Right cardiac atrium (tissue), 5 donors: ENCODE measurements around the gene CERCAM. TPM values are rescaled to one million over a fixed set of nuclear protein-coding genes. Genes with fewer than 3 reads are reported as not detected.
"Not testable (repeated sequence)": the region's sequence is repeated elsewhere in the genome, so short reads cannot be mapped to it uniquely, and the experiment has no call there.

Source experiments
- ATAC-seq, 2 donors: fragments of 200-7000 bp; cut with Tn5 transposase; one replicate each; pipeline versions ENCODE4 v1.8.0 to v1.9.1; 2020; ENCODE audit warnings: moderate library complexity in 2 of 2, mild to moderate bottlenecking in 1 of 2
- DNase-seq, 3 donors: peaks; one replicate each; pipeline ENCODE4 v3.0.0-alpha.2; 2020
- H3K27ac ChIP-seq: one replicate; pipeline ENCODE4 v1.5.1; 2013; ENCODE audit warnings: mild to moderate bottlenecking, low read length, control low read depth, moderate library complexity
- H3K27me3 ChIP-seq: one replicate; pipeline ENCODE4 v1.6.1; 2013; ENCODE audit not compliant: control insufficient read depth, insufficient read depth
- H3K4me1 ChIP-seq: one replicate; pipeline ENCODE4 v1.6.1; 2013; ENCODE audit warnings: low read length; ENCODE audit not compliant: control insufficient read depth, insufficient read depth
- H3K4me3 ChIP-seq: one replicate; pipeline ENCODE4 v1.5.1; 2013; ENCODE audit warnings: low read length, control low read depth
- H3K9me3 ChIP-seq: one replicate; pipeline ENCODE4 v1.6.1; 2013; ENCODE audit warnings: low read length; ENCODE audit not compliant: control insufficient read depth
- WGBS: extraction: QIAGEN DNeasy Blood & Tissue Kit; methylation state at CpG from one replicate; pipeline ENCODE4 v1.1.7; 2013; 5-methylcytosine and 5-hydroxymethylcytosine counted together
- intact Hi-C, 4 donors: fragments of 100-400 bp; cut with DNase I; formaldehyde crosslinking; loops; one replicate each; pipeline versions ENCODE4 v1.11.0 to v1.14.0; 2022 to 2023
- polyA plus RNA-seq: library from polyadenylated mRNA; stranded (reverse); fragments of 200-250 nt; gene quantifications from one replicate; pipeline ENCODE4 v1.2.3, GENCODE V29; 2013
- total RNA-seq, 4 donors: library from RNA; stranded (reverse); fragmentation: NEBNext Ultra II Directional; extraction: Animal tissue kit (Norgen Biotek cat#: 25700); gene quantifications; one replicate each; pipeline ENCODE4 v1.2.1, GENCODE V29; 2021
- donor health status: healthy with polysubstance abuse.
- donor health status: DM: no; HTN: yes; CAD: no.
- donor health status: DM: no; HTN: no; CAD: no.
- donor health status: DM: no; HTN: yes; CAD: no; lungs with severe emphysema.
- donor health status: DM: yes; HTN: yes; CAD: no.

CERCAM gene
- total and polyA plus RNA-seq, 5 donors = 12.3 to 23.2 (median 16.8) TPM

DNA sequence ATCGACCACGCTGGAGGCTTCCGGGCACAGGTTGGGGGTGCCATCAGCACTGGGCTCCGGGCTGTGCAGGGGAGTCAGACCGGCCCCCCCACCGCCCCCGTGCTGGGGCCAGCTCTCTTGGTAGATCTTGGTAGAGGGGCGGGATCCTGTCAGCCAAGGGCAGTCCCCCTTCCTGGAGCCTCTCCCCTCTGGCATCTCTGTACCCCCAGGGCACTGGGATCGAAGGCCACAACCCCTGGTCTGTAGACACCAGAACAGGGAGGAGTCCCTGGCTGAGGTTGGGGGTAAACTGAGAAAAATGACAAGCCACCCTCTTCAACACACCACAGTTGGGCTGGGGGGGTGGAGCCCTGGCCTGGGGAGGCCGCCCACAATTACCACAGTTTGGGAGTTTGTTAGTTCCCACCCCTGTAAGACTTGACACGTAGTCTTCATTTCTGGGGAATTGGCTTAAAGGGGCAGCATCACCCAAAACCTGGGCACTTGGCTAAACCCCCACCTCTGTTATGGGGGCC is 882 bp downstream of the CERCAM start:
- Histone ChIP-seq H3K4me1 (peaks cover 4% of the 10 kb centered on the region), H3K9me3 (no peaks in the 10 kb centered on the region), H3K27ac (no peak overlapping the region), H3K27me3 (no peaks in the 10 kb centered on the region), H3K4me3 (peak overlapping the region; percentile 90)
- 34% methylated on average over 11 of the region's 11 CpGs for WGBS
- ATAC-seq (peak; percentile 22 to 31), DNase-seq (peak; percentile 58 to 81 (median 75))
- intact Hi-C loops = no loop called here

DNA sequence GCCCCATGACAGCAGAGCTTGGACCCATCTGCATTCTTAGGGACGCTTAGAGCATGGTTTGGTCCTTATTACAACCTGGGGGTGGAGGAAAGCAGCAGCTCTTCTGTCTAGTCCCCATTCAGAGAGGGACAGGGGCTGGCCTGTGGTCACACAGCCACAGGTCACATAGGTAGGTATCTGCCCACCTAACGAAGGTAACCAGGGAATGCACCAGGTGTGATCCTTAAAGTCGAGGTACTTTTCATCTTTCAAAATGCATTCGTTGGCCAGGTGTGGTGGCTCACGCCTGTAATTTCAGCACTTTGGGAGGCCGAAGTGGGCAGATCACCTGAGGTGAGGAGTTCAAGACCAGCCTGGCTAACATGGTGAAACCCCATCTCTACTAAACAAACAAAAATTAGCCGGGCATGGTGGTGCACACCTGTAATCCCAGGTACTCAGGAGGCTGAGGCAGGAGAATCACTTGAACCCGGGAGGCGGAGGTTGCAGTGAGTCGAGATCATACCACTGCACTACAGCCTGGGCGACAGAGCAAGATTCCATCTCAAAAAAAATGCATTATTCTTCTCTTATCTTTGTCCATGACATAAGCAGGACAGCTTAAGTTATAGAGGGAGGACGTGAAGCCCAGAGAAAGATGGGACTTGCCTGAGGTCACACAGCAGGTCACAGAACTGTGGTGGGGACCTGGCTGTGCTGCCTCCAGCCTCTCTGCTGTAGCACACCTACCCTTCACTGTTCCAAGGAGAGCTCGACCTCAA is 1.5 kb downstream of the CERCAM start:
- H3K27ac ChIP-seq, ATAC-seq, H3K4me1 ChIP-seq, H3K27me3 ChIP-seq, DNase-seq, intact Hi-C loops, H3K4me3 ChIP-seq, H3K9me3 ChIP-seq: not testable (repeated sequence)
- 86% methylated on average over 13 of the region's 13 CpGs for WGBS

DNA sequence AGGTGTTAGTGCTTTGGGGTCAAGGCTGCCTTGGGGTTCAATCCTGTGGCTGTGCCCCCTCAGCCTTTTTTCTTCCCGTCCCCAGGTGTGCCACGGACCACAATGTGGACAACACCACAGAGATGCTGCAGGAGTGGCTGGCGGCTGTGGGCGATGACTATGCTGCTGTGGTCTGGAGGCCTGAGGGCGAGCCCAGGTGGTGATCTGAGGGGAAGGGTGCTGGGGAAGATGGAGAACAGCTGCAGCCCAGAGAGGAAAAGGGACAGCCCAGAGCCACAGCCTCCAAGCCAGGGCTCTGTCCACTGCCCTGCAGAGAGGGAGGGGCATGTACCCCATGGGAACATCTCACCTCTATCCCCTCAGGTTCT is 2.1 kb downstream of the CERCAM start:
- Histone ChIP-seq H3K27ac (no peak overlapping the region), H3K9me3 (no peaks in the 10 kb centered on the region), H3K4me1 (peaks cover 4% of the 10 kb centered on the region), H3K27me3 (no peaks in the 10 kb centered on the region), H3K4me3 (no peak overlapping the region)
- DNase-seq (no peak), ATAC-seq (no peak)
- intact Hi-C loops = no loop called here
- WGBS = 95% methylated on average over 5 of the region's 5 CpGs

DNA sequence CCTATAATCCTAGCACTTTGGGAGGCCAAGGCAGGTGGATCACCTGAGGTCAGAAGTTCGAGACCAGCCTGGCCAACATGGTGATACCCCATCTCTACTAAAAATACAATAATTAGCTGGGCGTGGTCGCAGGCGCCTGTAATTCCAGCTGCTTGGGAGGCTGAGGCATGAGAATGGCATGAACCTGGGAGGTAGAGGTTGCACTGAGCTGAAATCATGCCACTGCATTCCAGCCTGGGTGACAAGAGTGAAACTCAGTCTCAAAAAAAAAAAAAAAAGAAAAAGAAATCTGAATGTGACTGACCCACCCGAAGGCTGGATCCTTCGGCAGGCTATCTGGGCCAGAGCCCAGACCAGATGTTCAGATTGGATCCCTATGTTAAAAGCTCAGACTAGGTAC is 2.7 kb downstream of the CERCAM start:
- DNase-seq, intact Hi-C loops, H3K4me1 ChIP-seq, H3K4me3 ChIP-seq, H3K9me3 ChIP-seq, H3K27ac ChIP-seq, ATAC-seq, H3K27me3 ChIP-seq: not testable (repeated sequence)
- WGBS = 85% methylated on average over 6 of the region's 6 CpGs

DNA sequence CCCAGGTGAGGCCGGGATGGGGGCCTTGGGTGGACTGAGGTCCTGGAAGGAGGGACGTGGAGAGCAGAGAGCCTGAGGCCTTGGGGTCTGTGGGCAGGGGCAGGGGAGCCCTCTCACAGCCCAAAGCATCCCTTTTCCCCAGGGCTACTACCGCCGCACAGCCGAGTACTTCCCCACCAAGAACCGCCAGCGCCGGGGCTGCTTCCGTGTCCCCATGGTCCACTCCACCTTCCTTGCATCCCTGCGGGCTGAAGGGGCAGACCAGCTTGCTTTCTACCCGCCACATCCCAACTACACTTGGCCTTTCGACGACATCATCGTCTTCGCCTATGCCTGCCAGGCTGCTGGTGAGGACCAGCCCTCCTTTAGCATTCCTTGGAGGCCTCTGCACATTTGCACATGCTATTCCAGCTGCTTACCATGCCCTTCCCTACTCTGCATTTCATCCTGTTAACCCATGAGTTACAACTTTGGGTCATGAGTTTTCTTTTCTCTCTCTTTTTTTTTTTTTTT is 3.7 kb downstream of the CERCAM start:
- H3K27ac ChIP-seq = no peak overlapping the region
- 94% methylated on average over 15 of the region's 15 CpGs for WGBS
- no peak overlapping the region for H3K4me3 ChIP-seq
- no peak for ATAC-seq
- H3K9me3 ChIP-seq = no peaks in the 10 kb centered on the region
- no peaks in the 10 kb centered on the region for H3K27me3 ChIP-seq
- peak in 1 of 3 donors; percentile 39 for DNase-seq
- intact Hi-C loops = no loop called here
- H3K4me1 ChIP-seq = no peaks in the 10 kb centered on the region

DNA sequence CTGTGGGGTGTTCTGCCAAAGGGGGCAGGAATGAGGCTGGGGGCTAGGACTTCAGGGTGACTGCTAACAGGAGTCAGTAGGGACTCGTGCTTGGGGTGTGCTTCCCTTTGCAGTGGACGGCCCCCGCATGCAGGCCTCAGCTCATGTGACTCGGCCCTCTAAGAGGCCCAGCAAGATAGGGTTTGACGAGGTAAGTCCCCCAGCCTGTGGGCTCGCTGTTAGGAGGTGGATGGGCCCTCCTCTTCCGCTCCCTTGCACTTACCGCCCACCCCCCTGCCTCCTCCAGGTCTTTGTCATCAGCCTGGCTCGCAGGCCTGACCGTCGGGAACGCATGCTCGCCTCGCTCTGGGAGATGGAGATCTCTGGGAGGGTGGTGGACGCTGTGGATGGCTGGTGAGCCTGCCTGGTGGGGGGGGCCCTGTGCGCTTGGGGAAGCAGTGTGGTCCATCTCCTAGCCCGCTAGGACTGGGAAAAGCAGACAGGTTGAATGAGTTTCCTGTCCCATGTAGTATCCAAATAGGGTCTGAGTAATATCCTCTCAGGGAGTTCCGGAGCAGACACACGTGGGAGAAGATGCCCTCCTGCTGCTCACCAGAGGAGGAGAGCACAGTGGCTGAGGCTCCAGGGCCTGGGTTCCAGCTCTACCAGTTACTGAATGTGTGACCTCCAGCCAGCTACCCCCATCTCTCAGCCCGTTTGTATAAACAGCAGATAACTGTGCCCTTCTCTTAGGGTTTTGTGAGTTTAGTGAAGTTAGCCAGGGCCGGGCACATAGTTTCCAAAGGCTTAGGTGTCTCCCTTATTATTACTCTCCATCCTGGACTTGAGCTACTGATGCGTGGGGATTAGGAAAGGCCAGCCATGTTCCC is 8.2 kb downstream of the CERCAM start:
- H3K4me1 ChIP-seq = no peaks in the 10 kb centered on the region
- H3K27ac ChIP-seq = no peak overlapping the region
- no peaks in the 10 kb centered on the region for H3K27me3 ChIP-seq
- 64% methylated on average over 22 of the region's 22 CpGs for WGBS
- intact Hi-C loops = no loop called here
- no peaks in the 10 kb centered on the region for H3K9me3 ChIP-seq
- ATAC-seq (peak in 1 of 2 donors; percentile 24), DNase-seq (no peak)
- H3K4me3 ChIP-seq = no peak overlapping the region

DNA sequence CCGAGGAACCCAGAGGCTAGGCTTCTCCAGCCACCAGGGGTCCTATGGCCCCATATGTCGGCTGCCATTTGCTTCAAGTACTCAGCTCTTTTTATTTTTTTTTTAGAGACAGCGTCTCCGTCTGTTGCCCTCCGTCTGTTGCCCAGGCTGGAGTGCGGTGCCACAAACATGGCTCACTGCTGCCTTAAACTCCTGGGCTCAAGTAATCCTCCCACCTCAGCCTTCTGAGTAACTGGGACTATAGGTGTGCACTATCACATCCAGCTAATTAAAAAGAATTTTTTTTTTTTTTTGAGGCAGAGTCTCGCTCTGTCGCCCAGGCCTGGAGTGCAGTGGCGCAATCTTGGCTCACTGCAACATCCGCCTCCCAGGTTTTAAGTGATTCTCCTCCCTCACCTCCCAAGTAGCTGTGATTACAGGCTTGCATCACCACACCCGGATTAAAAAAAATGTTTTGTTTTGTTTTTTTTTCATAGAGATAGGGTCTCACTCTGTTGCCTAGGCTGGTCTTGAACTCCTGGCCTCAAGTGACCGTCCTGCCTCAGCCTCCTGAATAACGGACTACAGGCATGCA is 8.9 kb downstream of the CERCAM start:
- H3K27me3 ChIP-seq = no peaks in the 10 kb centered on the region
- H3K9me3 ChIP-seq = no peaks in the 10 kb centered on the region
- intact Hi-C loops = loop anchor here in 1 of 4 donors (10.0 kb wide), 1 partner anchor 135 kb away; no protein-coding TSS in a partner anchor
- no peak for DNase-seq
- ATAC-seq = no peak
- WGBS = 90% methylated on average over 13 of the region's 13 CpGs
- no peaks in the 10 kb centered on the region for H3K4me1 ChIP-seq
- H3K4me3 ChIP-seq = no peak overlapping the region
- H3K27ac ChIP-seq = no peak overlapping the region

DNA sequence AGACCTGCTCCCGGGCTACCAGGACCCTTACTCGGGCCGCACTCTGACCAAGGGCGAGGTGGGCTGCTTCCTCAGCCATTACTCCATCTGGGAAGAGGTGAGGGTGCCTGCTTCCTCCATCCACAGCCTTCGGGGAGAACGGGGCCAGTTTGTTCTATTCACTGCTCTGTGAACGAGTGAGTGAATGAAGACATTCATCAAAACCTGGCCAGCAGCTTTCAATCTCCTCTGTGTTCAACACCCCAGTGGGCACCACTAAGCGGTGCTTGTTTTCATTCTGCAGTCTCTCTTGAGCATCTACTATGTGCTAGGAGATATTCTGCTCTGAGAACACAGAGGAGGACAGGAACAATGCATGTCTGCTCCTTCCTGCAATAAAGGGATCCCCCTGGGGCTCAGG is 10.6 kb downstream of the CERCAM start:
- H3K4me3 ChIP-seq = no peak overlapping the region
- no peak overlapping the region for H3K27ac ChIP-seq
- H3K4me1 ChIP-seq = no peaks in the 10 kb centered on the region
- no peaks in the 10 kb centered on the region for H3K27me3 ChIP-seq
- DNase-seq (no peak), ATAC-seq (no peak)
- H3K9me3 ChIP-seq = no peaks in the 10 kb centered on the region
- intact Hi-C loops = loop anchor here in 1 of 4 donors (10.0 kb wide), 1 partner anchor 134 kb away; no protein-coding TSS in a partner anchor
- WGBS = 91% methylated on average over 8 of the region's 8 CpGs

DNA sequence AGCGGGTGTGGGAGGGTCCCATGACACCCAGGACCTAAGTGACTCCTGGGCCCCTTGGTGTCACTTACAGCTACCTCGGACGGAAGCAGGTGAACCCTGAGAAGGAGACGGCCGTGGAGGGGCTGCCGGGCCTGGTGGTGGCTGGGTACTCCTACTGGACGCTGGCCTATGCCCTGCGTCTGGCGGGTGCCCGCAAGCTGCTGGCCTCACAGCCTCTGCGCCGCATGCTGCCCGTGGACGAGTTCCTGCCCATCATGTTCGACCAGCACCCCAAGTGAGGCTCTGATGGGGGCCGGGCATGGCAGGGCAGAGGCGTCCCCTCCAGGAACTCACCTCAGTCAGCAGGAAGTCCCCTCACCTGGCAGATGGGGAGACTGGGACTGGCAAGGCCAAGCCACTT is 13.7 kb downstream of the CERCAM start:
- Histone ChIP-seq H3K4me1 (no peaks in the 10 kb centered on the region), H3K4me3 (no peak overlapping the region), H3K9me3 (no peaks in the 10 kb centered on the region), H3K27me3 (no peaks in the 10 kb centered on the region), H3K27ac (no peak overlapping the region)
- DNase-seq (peak in 2 of 3 donors; percentile 30 to 48), ATAC-seq (no peak)
- intact Hi-C loops = loop anchor here in 1 of 4 donors (10.0 kb wide), 1 partner anchor 130 kb away; no protein-coding TSS in a partner anchor
- WGBS = 93% methylated on average over 17 of the region's 17 CpGs

DNA sequence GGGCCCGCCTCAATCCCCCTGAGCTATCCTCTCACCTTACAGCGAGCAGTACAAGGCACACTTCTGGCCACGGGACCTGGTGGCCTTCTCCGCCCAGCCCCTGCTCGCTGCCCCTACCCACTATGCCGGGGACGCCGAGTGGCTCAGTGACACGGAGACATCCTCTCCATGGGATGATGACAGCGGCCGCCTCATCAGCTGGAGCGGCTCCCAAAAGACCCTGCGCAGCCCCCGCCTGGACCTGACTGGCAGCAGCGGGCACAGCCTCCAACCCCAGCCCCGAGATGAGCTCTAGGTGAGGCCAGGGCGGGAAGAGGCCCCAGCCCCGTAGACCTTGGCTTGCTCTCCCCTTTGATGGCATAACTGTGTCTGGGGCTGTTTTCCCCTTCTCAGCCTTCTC is 15.0 kb downstream of the CERCAM start:
- H3K4me1 ChIP-seq = no peaks in the 10 kb centered on the region
- no peaks in the 10 kb centered on the region for H3K9me3 ChIP-seq
- H3K4me3 ChIP-seq = no peak overlapping the region
- no peak overlapping the region for H3K27ac ChIP-seq
- intact Hi-C loops = loop anchor here in 1 of 4 donors (10.0 kb wide), 1 partner anchor 129 kb away; no protein-coding TSS in a partner anchor
- WGBS = 92% methylated on average over 18 of the region's 18 CpGs
- ATAC-seq (no peak), DNase-seq (peak in 2 of 3 donors; percentile 9 to 41)
- H3K27me3 ChIP-seq = no peaks in the 10 kb centered on the region
